Measurements from ENCODE around the gene AGO3. TPM values are rescaled to one million over a fixed set of nuclear protein-coding genes. Genes with fewer than 3 reads are reported as not detected.
"Not testable (repeated sequence)": the region's sequence is repeated elsewhere in the genome, so short reads cannot be mapped to it uniquely, and the experiment has no call there.

AGO3 gene
- polyA plus RNA-seq, 2 of the 4 experiments (the other 2 are of a cell fraction): 3.8 to 14.7 TPM

GRCh38 chr1:35887508-35887907, 43.4 kb upstream of the AGO3 start (continued):
- TF ChIP-seq, protein P1, sequence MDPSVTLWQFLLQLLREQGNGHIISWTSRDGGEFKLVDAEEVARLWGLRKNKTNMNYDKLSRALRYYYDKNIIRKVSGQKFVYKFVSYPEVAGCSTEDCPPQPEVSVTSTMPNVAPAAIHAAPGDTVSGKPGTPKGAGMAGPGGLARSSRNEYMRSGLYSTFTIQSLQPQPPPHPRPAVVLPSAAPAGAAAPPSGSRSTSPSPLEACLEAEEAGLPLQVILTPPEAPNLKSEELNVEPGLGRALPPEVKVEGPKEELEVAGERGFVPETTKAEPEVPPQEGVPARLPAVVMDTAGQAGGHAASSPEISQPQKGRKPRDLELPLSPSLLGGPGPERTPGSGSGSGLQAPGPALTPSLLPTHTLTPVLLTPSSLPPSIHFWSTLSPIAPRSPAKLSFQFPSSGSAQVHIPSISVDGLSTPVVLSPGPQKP (IDR thresholded peaks at IDR 0.05; ENCODE audit: low read depth, low read length): no peak

DNA sequence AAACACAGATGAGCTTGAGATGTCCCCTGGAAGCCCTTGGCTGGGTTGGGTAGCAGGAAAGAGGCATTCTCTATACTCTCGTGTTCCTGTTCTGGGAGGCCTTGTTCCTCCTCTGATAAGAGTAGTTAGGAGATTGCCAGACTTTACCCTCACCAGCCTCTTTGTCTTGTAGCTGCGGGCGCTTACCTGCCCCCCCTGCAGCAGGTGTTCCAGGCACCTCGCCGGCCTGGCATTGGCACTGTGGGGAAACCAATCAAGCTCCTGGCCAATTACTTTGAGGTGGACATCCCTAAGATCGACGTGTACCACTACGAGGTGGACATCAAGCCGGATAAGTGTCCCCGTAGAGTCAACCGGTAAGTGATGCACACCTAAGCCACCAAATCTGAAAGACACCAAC, 42.6 kb upstream of the AGO3 start:
- Histone ChIP-seq H3K4me3 (no peak overlapping the region), H3K27ac (no peak overlapping the region), H3K9me3 (no peaks in the 10 kb centered on the region), H3K4me2 (no peak overlapping the region), H3K4me1 (peaks cover 24% of the 10 kb centered on the region; the same call in 2 of the 3 replicates)
- CTCF ChIA-PET: no interaction called here
- TF ChIP-seq CHD4 (IDR thresholded peaks at IDR 0.05; ENCODE audit: borderline replicate concordance) (no peak), HEYL (CRISPR knock-in tag; IDR thresholded peaks at IDR 0.05) (no peak), EHF (CRISPR knock-in tag; IDR thresholded peaks at IDR 0.05) (no peak), RAD21 (conservative IDR thresholded peaks at IDR 0.05 in 1 of 2, IDR thresholded peaks at IDR 0.05 in 1 of 2) (no peak), ATOH8 (CRISPR knock-in tag; IDR thresholded peaks at IDR 0.05; ENCODE audit: low read depth) (no peak), HMGXB4 (CRISPR knock-in tag; IDR thresholded peaks at IDR 0.05; ENCODE audit: borderline replicate concordance) (no peak), ESRRA (IDR thresholded peaks at IDR 0.05; ENCODE audit: borderline replicate concordance, low read length) (no peak), HES2 (IDR thresholded peaks at IDR 0.05) (no peak), CBX8 (IDR thresholded peaks at IDR 0.05) (no peak), MYC (IDR thresholded peaks at IDR 0.05; ENCODE audit: borderline replicate concordance, low read length) (no peak), RNF2 (IDR thresholded peaks at IDR 0.05; ENCODE audit: borderline replicate concordance, low read depth) (no peak), EHMT2 (IDR thresholded peaks at IDR 0.05; ENCODE audit: low read depth) (no peak), SREBF2 (IDR thresholded peaks at IDR 0.05) (no peak), JUN (IDR thresholded peaks at IDR 0.05) (no peak), RCOR1 (IDR thresholded peaks at IDR 0.05; ENCODE audit: low read depth, low read length) (no peak), RFX5 (IDR thresholded peaks at IDR 0.05) (no peak), CHD2 (IDR thresholded peaks at IDR 0.05; ENCODE audit: low read length, partially characterized antibody) (no peak)
- TF ChIP-seq, protein P2, sequence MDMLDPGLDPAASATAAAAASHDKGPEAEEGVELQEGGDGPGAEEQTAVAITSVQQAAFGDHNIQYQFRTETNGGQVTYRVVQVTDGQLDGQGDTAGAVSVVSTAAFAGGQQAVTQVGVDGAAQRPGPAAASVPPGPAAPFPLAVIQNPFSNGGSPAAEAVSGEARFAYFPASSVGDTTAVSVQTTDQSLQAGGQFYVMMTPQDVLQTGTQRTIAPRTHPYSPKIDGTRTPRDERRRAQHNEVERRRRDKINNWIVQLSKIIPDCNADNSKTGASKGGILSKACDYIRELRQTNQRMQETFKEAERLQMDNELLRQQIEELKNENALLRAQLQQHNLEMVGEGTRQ (IDR thresholded peaks at IDR 0.05): no peak
- FAIRE-seq (no peak), DNase-seq (ENCODE audit: low read depth in 1 of 2, low spot score in 1 of 2) (no peak), ATAC-seq (no peak)
- WGBS (ENCODE audit: missing lambda C conversion rate): 92% methylated on average over 8 of the region's 11 CpGs
- POLR2A ChIA-PET: no interaction called here

- WGBS (ENCODE audit: missing lambda C conversion rate): 93% methylated on average over 3 of the region's 3 CpGs
- CTCF ChIA-PET; DNase-seq (ENCODE audit: low read depth in 1 of 2, low spot score in 1 of 2); ATAC-seq; FAIRE-seq; H3K27ac ChIP-seq; H3K4me3 ChIP-seq; H3K4me2 ChIP-seq; POLR2A ChIA-PET; H3K9me3 ChIP-seq: not testable (repeated sequence)
- H3K4me1 ChIP-seq: peaks cover 27% of the 10 kb centered on the region
Measured at GRCh38 chr1:35888981-35889380, 41.9 kb upstream of the AGO3 start.
